MM.1S (cell line): ENCODE measurements around the gene KCNG2.

ENCODE experiments used
- DNase-seq: peaks from one replicate; pipeline ENCODE4 v3.0.0-alpha.2; 2015
- H2AFZ ChIP-seq: fragments of 300-600 bp; sonication (generic); 2 replicates; pipeline ENCODE4 v1.6.0; 2016; ENCODE audit warnings: antibody characterized with exemption, low read length
- H3F3A ChIP-seq: fragments of 300-600 bp; sonication (generic); 2 replicates; pipeline ENCODE4 v1.6.1; 2016; ENCODE audit warnings: mild to moderate bottlenecking, antibody characterized with exemption, low read length, moderate library complexity, mixed read lengths; ENCODE audit not compliant: insufficient read depth
- H3K27ac ChIP-seq: fragments of 300-600 bp; sonication (generic); 2 replicates; pipeline ENCODE4 v1.5.1; 2016; ENCODE audit warnings: mild to moderate bottlenecking, low read length
- H3K27me3 ChIP-seq: fragments of 300-600 bp; sonication (generic); replicated peaks from 2 replicates; pipeline ENCODE4 v1.6.0; 2016; ENCODE audit warnings: low read length; ENCODE audit not compliant: insufficient read depth
- H3K36me3 ChIP-seq: fragments of 300-600 bp; sonication (generic); replicated peaks from 2 replicates; pipeline ENCODE4 v1.6.1; 2016; ENCODE audit warnings: mild to moderate bottlenecking, low read length, mixed read lengths; ENCODE audit not compliant: insufficient read depth
- H3K4me1 ChIP-seq: fragments of 300-600 bp; sonication (generic); 2 replicates; pipeline ENCODE4 v1.6.1; 2016; ENCODE audit warnings: low read length, mixed read lengths
- H3K4me2 ChIP-seq: fragments of 300-600 bp; sonication (generic); 2 replicates; pipeline ENCODE4 v1.6.0; 2016; ENCODE audit warnings: low read depth, low read length
- H3K4me3 ChIP-seq: fragments of 300-600 bp; sonication (generic); 2 replicates; pipeline ENCODE4 v1.5.1; 2016; ENCODE audit warnings: low read length, mixed read lengths
- H3K79me2 ChIP-seq: fragments of 300-600 bp; sonication (generic); 2 replicates; pipeline ENCODE4 v1.6.1; 2016; ENCODE audit warnings: mixed run types, low read length, mixed read lengths
- H3K9ac ChIP-seq: fragments of 300-600 bp; sonication (generic); 2 replicates; pipeline ENCODE4 v1.6.1; 2016; ENCODE audit warnings: low read length, mixed read lengths
- H3K9me2 ChIP-seq: fragments of 300-600 bp; sonication (generic); replicated peaks from 2 replicates; pipeline ENCODE4 v1.6.1; 2016; ENCODE audit warnings: mild to moderate bottlenecking, low read length, mixed read lengths; ENCODE audit not compliant: insufficient read depth
- H3K9me3 ChIP-seq: fragments of 300-600 bp; sonication (generic); replicated peaks from 2 replicates; pipeline ENCODE4 v1.6.1; 2016; ENCODE audit warnings: mild to moderate bottlenecking, low read length, mixed read lengths; ENCODE audit not compliant: insufficient read depth
- H4K20me1 ChIP-seq: fragments of 300-600 bp; sonication (generic); 2 replicates; pipeline ENCODE4 v1.6.1; 2016; ENCODE audit warnings: mild to moderate bottlenecking, low read length, moderate library complexity, mixed read lengths; ENCODE audit not compliant: insufficient read depth
- EZH2 ChIP-seq: fragments of 300-600 bp; sonication (generic); optimal IDR thresholded peaks from 2 replicates; pipeline ENCODE3; 2017; ENCODE audit warnings: low read depth, mild to moderate bottlenecking, antibody characterized with exemption, low read length, mixed read lengths
- EZH2phosphoT487 ChIP-seq: fragments of 300-600 bp; sonication (generic); IDR thresholded peaks from 2 replicates; pipeline ENCODE4 v1.6.1; 2018; ENCODE audit warnings: antibody characterized with exemption, low read length
- TF ChIP-seq, protein P1 (sequence below): fragments of 300-600 bp; sonication (generic); IDR thresholded peaks from 2 replicates; pipeline ENCODE4 v1.5.1; 2016; ENCODE audit warnings: antibody characterized with exemption, low read length, mixed read lengths

Gene KCNG2

DNA sequence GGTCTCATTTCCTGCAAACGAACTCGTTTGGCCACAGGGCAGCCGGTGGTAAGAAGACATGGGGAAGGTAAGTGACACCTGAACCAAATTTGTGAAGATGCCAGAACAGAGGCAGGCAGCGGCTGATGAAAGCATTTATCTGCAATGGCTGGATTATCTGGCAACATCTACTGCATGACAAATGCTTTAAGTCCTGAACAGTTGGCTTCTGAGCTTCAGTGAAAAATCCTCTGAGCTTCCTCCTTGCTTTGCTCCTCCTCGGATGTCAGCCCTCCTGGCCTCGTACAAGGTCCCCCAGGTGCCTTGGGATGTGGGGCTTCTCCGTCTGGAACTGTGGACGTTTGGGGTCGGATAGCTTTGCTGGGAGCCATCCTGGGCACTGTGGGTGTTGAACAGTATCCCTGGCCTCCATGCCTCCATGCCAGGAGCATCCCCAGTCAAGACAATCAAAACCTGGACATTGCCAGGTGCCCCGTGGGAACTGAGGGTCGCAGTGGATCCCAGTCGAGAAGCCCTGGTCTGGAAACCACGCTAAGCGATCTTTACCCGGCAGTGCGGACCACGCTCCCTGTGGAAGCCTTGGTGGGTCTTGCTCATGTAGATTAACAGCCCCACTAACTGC lies 49.3 kb downstream of the KCNG2 start:
- no peak overlapping the region for H3K27ac ChIP-seq
- no peaks in the 10 kb centered on the region for H3K4me1 ChIP-seq
- no peaks in the 10 kb centered on the region for H3K9me2 ChIP-seq
- no peaks in the 10 kb centered on the region for H3K27me3 ChIP-seq
- H3K36me3 ChIP-seq, result no peaks in the 10 kb centered on the region
- H3K4me2 ChIP-seq, result no peak overlapping the region
- no peak overlapping the region for H2AFZ ChIP-seq
- no peaks in the 10 kb centered on the region for H3F3A ChIP-seq
- no peaks in the 10 kb centered on the region for H3K79me2 ChIP-seq
- no peak overlapping the region for H3K4me3 ChIP-seq
- no peak overlapping the region for H3K9ac ChIP-seq
- TF ChIP-seq, protein P1, sequence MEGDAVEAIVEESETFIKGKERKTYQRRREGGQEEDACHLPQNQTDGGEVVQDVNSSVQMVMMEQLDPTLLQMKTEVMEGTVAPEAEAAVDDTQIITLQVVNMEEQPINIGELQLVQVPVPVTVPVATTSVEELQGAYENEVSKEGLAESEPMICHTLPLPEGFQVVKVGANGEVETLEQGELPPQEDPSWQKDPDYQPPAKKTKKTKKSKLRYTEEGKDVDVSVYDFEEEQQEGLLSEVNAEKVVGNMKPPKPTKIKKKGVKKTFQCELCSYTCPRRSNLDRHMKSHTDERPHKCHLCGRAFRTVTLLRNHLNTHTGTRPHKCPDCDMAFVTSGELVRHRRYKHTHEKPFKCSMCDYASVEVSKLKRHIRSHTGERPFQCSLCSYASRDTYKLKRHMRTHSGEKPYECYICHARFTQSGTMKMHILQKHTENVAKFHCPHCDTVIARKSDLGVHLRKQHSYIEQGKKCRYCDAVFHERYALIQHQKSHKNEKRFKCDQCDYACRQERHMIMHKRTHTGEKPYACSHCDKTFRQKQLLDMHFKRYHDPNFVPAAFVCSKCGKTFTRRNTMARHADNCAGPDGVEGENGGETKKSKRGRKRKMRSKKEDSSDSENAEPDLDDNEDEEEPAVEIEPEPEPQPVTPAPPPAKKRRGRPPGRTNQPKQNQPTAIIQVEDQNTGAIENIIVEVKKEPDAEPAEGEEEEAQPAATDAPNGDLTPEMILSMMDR, result no peak
- TF ChIP-seq EZH2, result no peak
- TF ChIP-seq EZH2phosphoT487, result no peak
- no peaks in the 10 kb centered on the region for H3K9me3 ChIP-seq
- no peak for DNase-seq
- no peaks in the 10 kb centered on the region for H4K20me1 ChIP-seq

DNA sequence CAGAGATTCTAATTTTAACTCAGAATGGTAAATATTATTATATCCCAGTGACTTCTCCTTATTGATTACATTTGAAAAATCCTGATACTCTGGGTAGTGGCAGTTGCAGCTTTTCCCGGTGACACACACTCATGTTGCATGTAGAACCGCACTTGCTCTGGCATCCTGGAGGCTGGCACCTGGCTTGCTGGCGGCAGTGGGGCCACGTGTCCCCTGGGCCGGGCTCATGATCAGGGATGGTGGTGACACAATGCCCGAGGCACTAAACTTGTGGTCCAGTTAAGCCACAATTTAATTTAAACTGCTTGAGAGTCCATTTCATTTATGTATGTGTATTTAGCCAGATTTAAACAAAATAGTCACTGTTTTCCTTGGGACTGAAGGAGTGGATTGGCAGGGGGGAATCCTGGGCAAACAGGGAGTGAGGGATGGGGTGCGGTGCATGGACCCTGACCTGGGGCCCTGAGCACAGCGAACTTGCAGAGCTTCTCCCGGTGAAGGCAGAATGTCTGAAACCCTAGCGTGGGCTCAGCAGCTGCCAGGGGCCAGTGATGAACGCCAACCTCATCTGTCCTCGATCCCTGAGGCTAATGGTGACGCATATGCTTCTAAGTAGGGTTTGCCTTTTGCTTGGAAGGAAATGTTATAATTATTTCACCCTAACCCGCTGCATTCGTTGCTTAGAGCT lies 50.0 kb downstream of the KCNG2 start:
- H3K9me3 ChIP-seq, result no peaks in the 10 kb centered on the region
- no peak for DNase-seq
- H3K27ac ChIP-seq, result no peak overlapping the region
- no peak overlapping the region for H3K4me2 ChIP-seq
- no peaks in the 10 kb centered on the region for H3K9me2 ChIP-seq
- H2AFZ ChIP-seq, result no peak overlapping the region
- no peaks in the 10 kb centered on the region for H4K20me1 ChIP-seq
- H3K4me3 ChIP-seq, result no peak overlapping the region
- H3K79me2 ChIP-seq, result no peaks in the 10 kb centered on the region
- H3K27me3 ChIP-seq, result no peaks in the 10 kb centered on the region
- H3K36me3 ChIP-seq, result no peaks in the 10 kb centered on the region
- TF ChIP-seq EZH2phosphoT487 (no peak), EZH2 (no peak)
- TF ChIP-seq, protein P1, result no peak
- H3F3A ChIP-seq, result no peaks in the 10 kb centered on the region
- H3K4me1 ChIP-seq, result no peaks in the 10 kb centered on the region
- no peak overlapping the region for H3K9ac ChIP-seq

DNA sequence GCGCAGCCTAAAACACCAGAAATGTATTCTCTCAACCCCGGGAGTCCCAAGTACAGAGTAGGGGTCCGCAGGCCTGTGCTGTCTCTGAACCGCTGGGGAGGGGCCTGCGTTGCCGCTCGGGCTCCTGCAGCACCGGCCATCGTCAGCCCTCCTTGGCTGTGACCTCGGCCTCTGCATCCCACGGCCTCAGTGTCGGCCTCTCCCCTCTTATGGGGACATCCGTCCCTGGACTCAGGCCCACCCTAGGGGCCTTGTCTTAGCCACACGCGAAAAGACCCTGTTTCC lies 50.5 kb downstream of the KCNG2 start:
- H3K79me2 ChIP-seq, result no peaks in the 10 kb centered on the region
- H3K36me3 ChIP-seq, result no peaks in the 10 kb centered on the region
- no peaks in the 10 kb centered on the region for H3K9me2 ChIP-seq
- no peaks in the 10 kb centered on the region for H3K27me3 ChIP-seq
- H3K4me1 ChIP-seq, result no peaks in the 10 kb centered on the region
- no peak overlapping the region for H3K4me3 ChIP-seq
- no peak overlapping the region for H3K9ac ChIP-seq
- H3K4me2 ChIP-seq, result no peak overlapping the region
- TF ChIP-seq EZH2 (no peak), EZH2phosphoT487 (no peak)
- TF ChIP-seq, protein P1, result no peak
- no peak overlapping the region for H2AFZ ChIP-seq
- no peak for DNase-seq
- H3K27ac ChIP-seq, result no peak overlapping the region
- no peaks in the 10 kb centered on the region for H3F3A ChIP-seq
- no peaks in the 10 kb centered on the region for H4K20me1 ChIP-seq
- no peaks in the 10 kb centered on the region for H3K9me3 ChIP-seq
